GM23338 (cell line): ENCODE measurements around the gene ABCA7. TPM values are rescaled to one million over a fixed set of nuclear protein-coding genes. Genes with fewer than 3 reads are reported as not detected.

Source experiments
- ATAC-seq: fragments of 200-7000 bp; cut with Tn5 transposase; 3 replicates; pipeline ENCODE4 v1.9.1; 2020
- DNase-seq: peaks from one replicate; pipeline ENCODE4 v3.0.0-alpha.2; 2015; ENCODE audit warnings: low spot score
- H2AFZ ChIP-seq: fragments of 200-600 bp; sonication (generic); 2 replicates; pipeline ENCODE4 v1.8.0; 2016; ENCODE audit warnings: antibody characterized with exemption, mild to moderate bottlenecking, moderate library complexity
- H3F3A ChIP-seq: fragments of 200-600 bp; sonication (generic); replicated peaks from 2 replicates; pipeline ENCODE4 v1.8.0; 2017; ENCODE audit warnings: antibody characterized with exemption, mixed run types, low read depth
- H3K27ac ChIP-seq: fragments of 200-600 bp; sonication (generic); 2 replicates; pipeline ENCODE4 v1.6.1; 2016; ENCODE audit warnings: low read depth
- H3K27me3 ChIP-seq: fragments of 200-600 bp; sonication (generic); 2 replicates; pipeline ENCODE4 v1.8.0; 2016; ENCODE audit warnings: mild to moderate bottlenecking, mixed run types, moderate library complexity; ENCODE audit not compliant: insufficient read depth
- H3K36me3 ChIP-seq: fragments of 200-600 bp; sonication (generic); 2 replicates; pipeline ENCODE4 v1.8.0; 2016; ENCODE audit warnings: mild to moderate bottlenecking; ENCODE audit not compliant: insufficient read depth
- H3K4me1 ChIP-seq: fragments of 200-600 bp; sonication (generic); 2 replicates; pipeline ENCODE4 v1.8.0; 2016; ENCODE audit warnings: mild to moderate bottlenecking, moderate library complexity; ENCODE audit not compliant: insufficient read depth
- H3K4me2 ChIP-seq: fragments of 200-600 bp; sonication (generic); 2 replicates; pipeline ENCODE4 v1.7.1; 2017; ENCODE audit warnings: mixed run types
- H3K4me3 ChIP-seq: fragments of 200-600 bp; sonication (generic); 2 replicates; pipeline ENCODE4 v1.6.1; 2016; ENCODE audit warnings: mixed run types
- H3K79me2 ChIP-seq: fragments of 200-600 bp; sonication (generic); replicated peaks from 2 replicates; pipeline ENCODE4 v1.8.0; 2017; ENCODE audit warnings: mild to moderate bottlenecking; ENCODE audit not compliant: insufficient read depth
- H3K9me2 ChIP-seq: fragments of 200-600 bp; sonication (generic); 2 replicates; pipeline ENCODE4 v1.8.0; 2017; ENCODE audit not compliant: insufficient read depth
- H4K20me1 ChIP-seq: fragments of 200-600 bp; sonication (generic); replicated peaks from 2 replicates; pipeline ENCODE4 v1.8.0; 2017; ENCODE audit warnings: mild to moderate bottlenecking; ENCODE audit not compliant: insufficient read depth
- H3K27ac Mint-ChIP-seq: 2 replicates; pipeline ENCODE4 v1.8.0; 2020; ENCODE audit warnings: inconsistent platforms, mild to moderate bottlenecking, moderate library complexity, mixed read lengths
- H3K27me3 Mint-ChIP-seq: 3 replicates; pipeline ENCODE4 v1.8.0; 2022; ENCODE audit warnings: low read depth, mild to moderate bottlenecking, moderate library complexity, mixed read lengths, inconsistent platforms; ENCODE audit not compliant: insufficient read depth, poor library complexity
- H3K36me3 Mint-ChIP-seq: 3 replicates; pipeline ENCODE4 v1.8.0; 2021; ENCODE audit warnings: low read depth, mild to moderate bottlenecking, inconsistent platforms, moderate library complexity, mixed read lengths
- H3K4me1 Mint-ChIP-seq: 3 replicates; pipeline ENCODE4 v1.8.0; 2020; ENCODE audit warnings: mild to moderate bottlenecking, inconsistent platforms, mixed read lengths
- H3K4me3 Mint-ChIP-seq: 3 replicates; pipeline ENCODE4 v1.8.0; 2021; ENCODE audit warnings: moderate library complexity, mild to moderate bottlenecking, inconsistent platforms, mixed read lengths
- H3K9me3 Mint-ChIP-seq: 3 replicates; pipeline ENCODE4 v1.8.0; 2020; ENCODE audit warnings: moderate library complexity, mild to moderate bottlenecking, inconsistent platforms, mixed read lengths
- JUNB ChIP-seq: IDR thresholded peaks from one replicate; pipeline ENCODE4 v1.6.1; 2016; ENCODE audit warnings: antibody characterized with exemption; ENCODE audit not compliant: unreplicated experiment
- NANOG ChIP-seq: IDR thresholded peaks from 2 replicates; pipeline ENCODE4 v1.6.1; 2016; ENCODE audit warnings: antibody characterized with exemption, borderline replicate concordance
- POLR2AphosphoS5 ChIP-seq: IDR thresholded peaks from 2 replicates; pipeline ENCODE4 v1.6.1; 2016; ENCODE audit warnings: antibody characterized with exemption, low read depth
- polyA plus RNA-seq: library from polyadenylated mRNA; unstranded; fragments of >200 nt; fragmentation: Nextera tagmentation; extraction: Ambion mirVana; gene quantifications from 2 replicates; pipeline ENCODE4 v1.2.1, GENCODE V29; 2016
- total RNA-seq: library from RNA; depleted of rRNA; stranded (reverse); fragments of >200 nt; shearing (Covaris generic); gene quantifications from 2 replicates; pipeline ENCODE4 v1.2.3, GENCODE V29; 2014
- TF ChIP-seq, protein P1 (sequence below): fragments of 250-450 bp; sonication (Bioruptor Pico); IDR thresholded peaks from 2 replicates; pipeline ENCODE4 v1.5.0; 2020; ENCODE audit warnings: mild to moderate bottlenecking, moderate library complexity
- TF ChIP-seq, protein P2 (sequence below): IDR thresholded peaks from one replicate; pipeline ENCODE4 v1.6.1; 2018; ENCODE audit warnings: antibody characterized with exemption; ENCODE audit not compliant: unreplicated experiment
- TF ChIP-seq, protein P3 (sequence below), 2 experiments: fragments of 200-600 bp in 1 of 2; sonication (generic) in 1 of 2; conservative IDR thresholded peaks; 2 replicates each; pipeline versions ENCODE4 v1.5.1 to v1.6.1; 2016 to 2017; ENCODE audit warnings: antibody characterized with exemption in 2 of 2, low read depth in 2 of 2, mild to moderate bottlenecking in 2 of 2, moderate library complexity in 1 of 2

The ABCA7 gene
- total and polyA plus RNA-seq, 2 experiments from 2014 or later = 22.2 to 27.4 TPM

DNA sequence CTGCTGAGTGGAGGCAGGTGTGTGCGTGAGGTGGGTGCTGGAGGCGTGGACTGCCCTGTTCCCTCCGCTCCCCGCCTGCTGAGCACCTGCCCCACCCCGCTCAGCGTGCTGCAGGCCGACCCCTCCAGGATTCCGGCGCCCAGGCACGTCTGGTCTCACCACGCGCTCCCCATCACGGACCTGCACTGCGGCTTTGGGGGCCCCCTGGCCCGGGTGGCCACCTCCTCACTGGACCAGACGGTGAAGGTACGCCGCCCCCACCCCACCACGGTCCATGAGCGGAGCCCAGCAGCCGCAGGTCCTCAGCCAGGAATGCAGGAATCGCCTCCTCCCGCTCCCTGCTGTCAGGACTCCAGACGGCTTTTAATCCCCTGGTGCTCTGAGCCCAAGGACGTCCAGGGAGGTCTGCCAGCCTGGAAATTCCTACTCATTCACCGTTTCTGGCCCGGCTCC is 49.8 kb upstream of the ABCA7 start (continued):
- TF ChIP-seq, protein P1, sequence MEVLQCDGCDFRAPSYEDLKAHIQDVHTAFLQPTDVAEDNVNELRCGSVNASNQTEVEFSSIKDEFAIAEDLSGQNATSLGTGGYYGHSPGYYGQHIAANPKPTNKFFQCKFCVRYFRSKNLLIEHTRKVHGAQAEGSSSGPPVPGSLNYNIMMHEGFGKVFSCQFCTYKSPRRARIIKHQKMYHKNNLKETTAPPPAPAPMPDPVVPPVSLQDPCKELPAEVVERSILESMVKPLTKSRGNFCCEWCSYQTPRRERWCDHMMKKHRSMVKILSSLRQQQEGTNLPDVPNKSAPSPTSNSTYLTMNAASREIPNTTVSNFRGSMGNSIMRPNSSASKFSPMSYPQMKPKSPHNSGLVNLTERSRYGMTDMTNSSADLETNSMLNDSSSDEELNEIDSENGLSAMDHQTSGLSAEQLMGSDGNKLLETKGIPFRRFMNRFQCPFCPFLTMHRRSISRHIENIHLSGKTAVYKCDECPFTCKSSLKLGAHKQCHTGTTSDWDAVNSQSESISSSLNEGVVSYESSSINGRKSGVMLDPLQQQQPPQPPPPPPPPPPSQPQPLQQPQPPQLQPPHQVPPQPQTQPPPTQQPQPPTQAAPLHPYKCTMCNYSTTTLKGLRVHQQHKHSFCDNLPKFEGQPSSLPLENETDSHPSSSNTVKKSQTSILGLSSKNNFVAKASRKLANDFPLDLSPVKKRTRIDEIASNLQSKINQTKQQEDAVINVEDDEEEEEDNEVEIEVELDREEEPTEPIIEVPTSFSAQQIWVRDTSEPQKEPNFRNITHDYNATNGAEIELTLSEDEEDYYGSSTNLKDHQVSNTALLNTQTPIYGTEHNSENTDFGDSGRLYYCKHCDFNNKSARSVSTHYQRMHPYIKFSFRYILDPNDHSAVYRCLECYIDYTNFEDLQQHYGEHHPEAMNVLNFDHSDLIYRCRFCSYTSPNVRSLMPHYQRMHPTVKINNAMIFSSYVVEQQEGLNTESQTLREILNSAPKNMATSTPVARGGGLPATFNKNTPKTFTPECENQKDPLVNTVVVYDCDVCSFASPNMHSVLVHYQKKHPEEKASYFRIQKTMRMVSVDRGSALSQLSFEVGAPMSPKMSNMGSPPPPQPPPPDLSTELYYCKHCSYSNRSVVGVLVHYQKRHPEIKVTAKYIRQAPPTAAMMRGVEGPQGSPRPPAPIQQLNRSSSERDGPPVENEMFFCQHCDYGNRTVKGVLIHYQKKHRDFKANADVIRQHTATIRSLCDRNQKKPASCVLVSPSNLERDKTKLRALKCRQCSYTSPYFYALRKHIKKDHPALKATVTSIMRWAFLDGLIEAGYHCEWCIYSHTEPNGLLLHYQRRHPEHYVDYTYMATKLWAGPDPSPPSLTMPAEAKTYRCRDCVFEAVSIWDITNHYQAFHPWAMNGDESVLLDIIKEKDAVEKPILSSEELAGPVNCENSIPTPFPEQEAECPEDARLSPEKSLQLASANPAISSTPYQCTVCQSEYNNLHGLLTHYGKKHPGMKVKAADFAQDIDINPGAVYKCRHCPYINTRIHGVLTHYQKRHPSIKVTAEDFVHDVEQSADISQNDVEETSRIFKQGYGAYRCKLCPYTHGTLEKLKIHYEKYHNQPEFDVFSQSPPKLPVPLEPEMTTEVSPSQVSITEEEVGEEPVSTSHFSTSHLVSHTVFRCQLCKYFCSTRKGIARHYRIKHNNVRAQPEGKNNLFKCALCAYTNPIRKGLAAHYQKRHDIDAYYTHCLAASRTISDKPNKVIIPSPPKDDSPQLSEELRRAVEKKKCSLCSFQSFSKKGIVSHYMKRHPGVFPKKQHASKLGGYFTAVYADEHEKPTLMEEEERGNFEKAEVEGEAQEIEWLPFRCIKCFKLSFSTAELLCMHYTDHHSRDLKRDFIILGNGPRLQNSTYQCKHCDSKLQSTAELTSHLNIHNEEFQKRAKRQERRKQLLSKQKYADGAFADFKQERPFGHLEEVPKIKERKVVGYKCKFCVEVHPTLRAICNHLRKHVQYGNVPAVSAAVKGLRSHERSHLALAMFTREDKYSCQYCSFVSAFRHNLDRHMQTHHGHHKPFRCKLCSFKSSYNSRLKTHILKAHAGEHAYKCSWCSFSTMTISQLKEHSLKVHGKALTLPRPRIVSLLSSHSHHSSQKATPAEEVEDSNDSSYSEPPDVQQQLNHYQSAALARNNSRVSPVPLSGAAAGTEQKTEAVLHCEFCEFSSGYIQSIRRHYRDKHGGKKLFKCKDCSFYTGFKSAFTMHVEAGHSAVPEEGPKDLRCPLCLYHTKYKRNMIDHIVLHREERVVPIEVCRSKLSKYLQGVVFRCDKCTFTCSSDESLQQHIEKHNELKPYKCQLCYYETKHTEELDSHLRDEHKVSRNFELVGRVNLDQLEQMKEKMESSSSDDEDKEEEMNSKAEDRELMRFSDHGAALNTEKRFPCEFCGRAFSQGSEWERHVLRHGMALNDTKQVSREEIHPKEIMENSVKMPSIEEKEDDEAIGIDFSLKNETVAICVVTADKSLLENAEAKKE (CRISPR knock-in tag) = no peak
- TF ChIP-seq JUNB (no peak), POLR2AphosphoS5 (no peak), NANOG (no peak)
- TF ChIP-seq, protein P2, sequence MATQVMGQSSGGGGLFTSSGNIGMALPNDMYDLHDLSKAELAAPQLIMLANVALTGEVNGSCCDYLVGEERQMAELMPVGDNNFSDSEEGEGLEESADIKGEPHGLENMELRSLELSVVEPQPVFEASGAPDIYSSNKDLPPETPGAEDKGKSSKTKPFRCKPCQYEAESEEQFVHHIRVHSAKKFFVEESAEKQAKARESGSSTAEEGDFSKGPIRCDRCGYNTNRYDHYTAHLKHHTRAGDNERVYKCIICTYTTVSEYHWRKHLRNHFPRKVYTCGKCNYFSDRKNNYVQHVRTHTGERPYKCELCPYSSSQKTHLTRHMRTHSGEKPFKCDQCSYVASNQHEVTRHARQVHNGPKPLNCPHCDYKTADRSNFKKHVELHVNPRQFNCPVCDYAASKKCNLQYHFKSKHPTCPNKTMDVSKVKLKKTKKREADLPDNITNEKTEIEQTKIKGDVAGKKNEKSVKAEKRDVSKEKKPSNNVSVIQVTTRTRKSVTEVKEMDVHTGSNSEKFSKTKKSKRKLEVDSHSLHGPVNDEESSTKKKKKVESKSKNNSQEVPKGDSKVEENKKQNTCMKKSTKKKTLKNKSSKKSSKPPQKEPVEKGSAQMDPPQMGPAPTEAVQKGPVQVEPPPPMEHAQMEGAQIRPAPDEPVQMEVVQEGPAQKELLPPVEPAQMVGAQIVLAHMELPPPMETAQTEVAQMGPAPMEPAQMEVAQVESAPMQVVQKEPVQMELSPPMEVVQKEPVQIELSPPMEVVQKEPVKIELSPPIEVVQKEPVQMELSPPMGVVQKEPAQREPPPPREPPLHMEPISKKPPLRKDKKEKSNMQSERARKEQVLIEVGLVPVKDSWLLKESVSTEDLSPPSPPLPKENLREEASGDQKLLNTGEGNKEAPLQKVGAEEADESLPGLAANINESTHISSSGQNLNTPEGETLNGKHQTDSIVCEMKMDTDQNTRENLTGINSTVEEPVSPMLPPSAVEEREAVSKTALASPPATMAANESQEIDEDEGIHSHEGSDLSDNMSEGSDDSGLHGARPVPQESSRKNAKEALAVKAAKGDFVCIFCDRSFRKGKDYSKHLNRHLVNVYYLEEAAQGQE = no peak

DNA sequence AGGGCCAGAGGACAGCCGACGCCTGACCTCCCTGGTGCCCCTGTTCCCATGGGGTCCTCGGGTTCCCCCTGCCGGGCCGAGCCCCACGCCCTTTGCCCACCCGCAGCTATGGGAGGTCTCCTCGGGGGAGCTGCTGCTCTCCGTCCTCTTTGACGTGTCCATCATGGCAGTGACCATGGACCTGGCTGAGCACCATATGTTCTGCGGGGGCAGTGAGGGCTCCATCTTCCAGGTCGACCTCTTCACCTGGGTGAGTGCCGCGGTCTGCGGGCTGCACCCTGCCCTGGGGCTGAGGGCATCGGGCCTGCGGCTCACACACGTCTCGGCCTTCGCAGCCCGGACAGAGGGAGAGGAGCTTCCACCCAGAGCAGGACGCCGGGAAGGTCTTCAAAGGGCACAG is 49.2 kb upstream of the ABCA7 start:
- Histone ChIP-seq H3K9me2 (no peaks in the 10 kb centered on the region), H3K27ac (no peak overlapping the region), H2AFZ (no peak overlapping the region), H3K79me2 (no peaks in the 10 kb centered on the region), H3K27me3 (no peaks in the 10 kb centered on the region), H3F3A (peaks cover 22% of the 10 kb centered on the region), H3K36me3 (peaks cover 5% of the 10 kb centered on the region; the same call in 1 of the 2 replicates), H3K4me2 (no peak overlapping the region), H3K4me3 (no peak overlapping the region), H4K20me1 (peaks cover 1% of the 10 kb centered on the region; the same call in 1 of the 2 replicates), H3K4me1 (no peaks in the 10 kb centered on the region)
- H3K27me3 Mint-ChIP-seq = peaks cover 9% of the 10 kb centered on the region
- H3K27ac Mint-ChIP-seq = no peak overlapping the region
- no peak overlapping the region for H3K4me3 Mint-ChIP-seq
- no peaks in the 10 kb centered on the region for H3K9me3 Mint-ChIP-seq
- no peak for DNase-seq
- peaks cover 3% of the 10 kb centered on the region; the same call in 1 of the 3 replicates for H3K4me1 Mint-ChIP-seq
- no peak for ATAC-seq
- H3K36me3 Mint-ChIP-seq = peaks cover 40% of the 10 kb centered on the region
- TF ChIP-seq, protein P3, sequence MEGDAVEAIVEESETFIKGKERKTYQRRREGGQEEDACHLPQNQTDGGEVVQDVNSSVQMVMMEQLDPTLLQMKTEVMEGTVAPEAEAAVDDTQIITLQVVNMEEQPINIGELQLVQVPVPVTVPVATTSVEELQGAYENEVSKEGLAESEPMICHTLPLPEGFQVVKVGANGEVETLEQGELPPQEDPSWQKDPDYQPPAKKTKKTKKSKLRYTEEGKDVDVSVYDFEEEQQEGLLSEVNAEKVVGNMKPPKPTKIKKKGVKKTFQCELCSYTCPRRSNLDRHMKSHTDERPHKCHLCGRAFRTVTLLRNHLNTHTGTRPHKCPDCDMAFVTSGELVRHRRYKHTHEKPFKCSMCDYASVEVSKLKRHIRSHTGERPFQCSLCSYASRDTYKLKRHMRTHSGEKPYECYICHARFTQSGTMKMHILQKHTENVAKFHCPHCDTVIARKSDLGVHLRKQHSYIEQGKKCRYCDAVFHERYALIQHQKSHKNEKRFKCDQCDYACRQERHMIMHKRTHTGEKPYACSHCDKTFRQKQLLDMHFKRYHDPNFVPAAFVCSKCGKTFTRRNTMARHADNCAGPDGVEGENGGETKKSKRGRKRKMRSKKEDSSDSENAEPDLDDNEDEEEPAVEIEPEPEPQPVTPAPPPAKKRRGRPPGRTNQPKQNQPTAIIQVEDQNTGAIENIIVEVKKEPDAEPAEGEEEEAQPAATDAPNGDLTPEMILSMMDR (conservative IDR thresholded peaks at IDR 0.05; ENCODE audit: low read depth in 2 of 2) = no peak
- TF ChIP-seq, protein P2 = no peak
